Lower leg skin (tissue), 3 donors: Measurements from ENCODE around the gene GNG7.

Experiments
- CTCF ChIP-seq, 3 donors: fragments of 450-650 bp; IDR thresholded peaks; one replicate each; pipeline ENCODE4 v1.5.1; 2016; ENCODE audit warnings: antibody characterized with exemption in 3 of 3, mild to moderate bottlenecking in 3 of 3, moderate library complexity in 2 of 3
- POLR2A ChIP-seq, 2 donors: fragments of 450-650 bp; IDR thresholded peaks; one replicate each; pipeline ENCODE4 v1.6.1; 2016 to 2017; ENCODE audit warnings: antibody characterized with exemption in 2 of 2, mild to moderate bottlenecking in 1 of 2, moderate library complexity in 1 of 2

DNA sequence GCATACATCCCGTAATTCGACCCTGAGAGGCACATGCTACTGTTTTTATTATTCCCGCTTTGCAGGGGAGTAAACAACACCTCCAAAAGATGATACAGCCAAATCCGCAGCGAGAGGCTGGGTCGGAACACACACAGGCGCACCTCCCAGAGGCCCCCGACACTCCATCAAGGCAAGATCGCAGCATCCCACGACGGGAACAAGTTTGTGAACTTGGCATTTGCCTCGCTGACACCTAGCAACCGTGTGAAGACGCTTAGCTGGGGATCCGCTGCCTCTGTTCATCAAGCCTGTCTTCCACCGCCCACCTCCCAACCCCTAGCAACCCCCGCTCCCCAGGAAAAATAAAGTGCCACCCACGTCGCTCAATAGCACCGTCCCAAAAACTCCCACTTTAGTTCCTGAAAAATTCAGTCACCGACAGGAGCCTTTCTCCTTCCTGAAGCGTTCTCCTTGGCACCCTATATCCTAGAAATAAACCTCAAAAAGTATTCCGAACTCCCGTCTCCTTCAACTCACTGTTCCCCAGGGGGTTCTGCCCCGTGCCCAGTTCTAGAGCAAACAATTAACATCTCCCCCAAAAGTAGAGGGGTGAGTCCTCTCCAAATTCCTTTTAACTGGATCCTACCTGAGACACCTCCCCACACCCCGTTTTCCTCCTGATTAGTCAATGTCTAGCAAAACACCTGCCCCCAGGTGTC, 1.7 kb downstream of the GNG7 start:
- no peak for TF ChIP-seq CTCF (IDR thresholded peaks at IDR 0.05)
- TF ChIP-seq POLR2A (IDR thresholded peaks at IDR 0.05): no peak
